ENCODE data around the gene C19orf12.

C19orf12 gene

DNA sequence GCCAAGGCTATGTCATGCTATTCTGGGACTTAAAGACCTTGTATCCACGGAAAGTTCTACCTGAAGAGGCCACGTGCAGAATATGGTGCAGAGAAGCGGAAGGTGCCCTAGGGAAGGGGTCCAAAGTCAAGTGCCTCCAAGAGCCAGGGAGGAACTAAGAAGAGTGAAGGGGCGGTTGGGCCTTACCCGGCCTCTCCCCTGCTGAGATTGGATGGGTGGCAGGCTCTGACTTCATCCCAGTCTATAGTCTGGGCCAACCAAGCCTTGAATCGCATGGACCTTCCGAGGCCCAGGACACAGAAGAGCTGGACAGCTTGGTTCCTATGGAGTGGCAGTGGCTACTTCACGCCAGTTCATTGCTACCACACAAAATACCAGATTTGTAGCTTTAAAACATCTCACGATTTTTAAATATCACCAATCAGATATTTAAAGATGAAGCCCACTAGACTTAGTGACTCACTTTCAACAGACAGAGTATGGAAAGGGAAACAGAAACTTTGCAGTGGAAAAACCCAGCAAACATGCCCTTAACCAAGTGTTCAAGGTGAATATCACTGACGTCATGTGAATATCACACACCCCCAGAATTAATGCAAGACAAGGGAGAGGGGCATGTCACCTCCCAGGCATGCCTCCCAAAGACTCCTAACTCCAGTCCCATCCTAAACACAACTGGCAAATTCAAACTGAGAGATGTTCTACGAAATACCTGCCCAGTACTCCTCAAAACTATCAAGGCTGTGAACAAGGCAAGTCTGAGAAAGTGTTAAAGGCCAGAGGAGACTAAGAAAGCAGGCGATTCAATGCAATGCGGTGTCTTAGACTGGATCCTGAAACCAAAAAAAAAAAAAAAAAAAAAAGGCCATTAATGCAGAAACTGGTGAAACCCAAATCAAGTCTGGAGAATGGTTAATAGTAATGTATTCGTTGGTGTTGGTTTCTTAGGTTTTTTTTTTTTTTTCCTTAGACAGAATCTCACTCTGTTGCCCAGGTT, 10.2 kb downstream of the C19orf12 start:
- TF ChIP-seq RARB (CRISPR knock-in tag; IDR thresholded peaks at IDR 0.05), result no peak
- no peak for ATAC-seq

DNA sequence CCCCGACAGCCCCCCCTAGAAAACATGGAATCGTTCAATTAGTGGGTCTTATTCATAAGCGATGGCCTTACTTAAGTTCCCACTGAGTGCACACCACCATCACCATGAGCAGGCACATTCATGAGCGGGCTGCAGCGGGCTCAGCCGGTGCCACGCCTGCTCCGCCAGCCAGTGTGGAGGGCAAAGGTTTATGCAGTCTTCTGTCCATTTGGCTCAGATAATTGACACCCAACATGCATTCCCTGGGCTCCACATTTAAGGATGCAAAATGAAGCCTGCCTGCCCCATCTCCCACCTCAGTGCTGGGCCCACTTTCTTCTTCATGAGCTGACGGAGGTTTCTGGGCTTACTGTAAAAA, 12.1 kb downstream of the C19orf12 start:
- no peak for ATAC-seq

DNA sequence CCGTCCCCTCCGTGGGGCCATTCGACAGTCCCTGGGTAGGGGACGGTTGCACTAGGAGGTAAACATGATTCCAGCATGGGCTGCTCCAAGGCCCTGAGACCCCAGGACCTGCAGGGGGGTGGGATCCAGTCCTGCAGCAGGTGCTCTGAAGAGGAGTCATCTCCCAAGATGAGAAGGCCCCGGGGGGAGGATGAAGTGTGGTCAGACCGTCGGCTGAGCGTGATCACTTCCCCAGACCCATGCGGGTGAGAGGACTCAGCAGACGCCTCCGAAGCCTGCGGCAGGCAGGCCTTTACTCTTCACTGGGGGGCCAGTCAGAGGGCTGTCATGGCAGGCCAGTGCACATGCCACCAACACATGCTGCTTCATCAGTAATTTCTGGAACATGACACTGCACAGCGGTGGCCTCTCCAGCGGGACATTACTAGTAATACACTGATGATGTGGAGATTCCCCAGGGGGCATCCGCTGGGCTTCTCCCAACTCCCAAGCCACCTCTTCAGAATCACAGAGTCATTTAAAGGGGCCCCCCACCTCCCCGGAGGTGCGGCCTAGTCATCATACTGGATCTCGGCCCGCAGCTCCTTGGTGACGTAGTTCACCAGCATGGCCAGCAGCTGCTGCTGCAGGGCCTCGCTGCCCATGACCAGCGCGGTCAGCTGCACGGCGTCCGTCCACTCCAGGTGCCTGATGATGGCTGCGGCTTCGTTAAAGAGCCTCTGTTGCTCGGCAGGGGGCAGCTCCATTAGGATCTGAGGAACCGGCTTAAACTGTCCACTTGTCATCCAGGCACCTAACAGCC, 12.7 kb downstream of the C19orf12 start:
- TF ChIP-seq TOX (CRISPR knock-in tag; IDR thresholded peaks at IDR 0.05; ENCODE audit: borderline replicate concordance) (no peak), PPARA (CRISPR knock-in tag; IDR thresholded peaks at IDR 0.05; ENCODE audit: borderline replicate concordance) (no peak), ZNF8 (CRISPR knock-in tag; IDR thresholded peaks at IDR 0.05) (no peak), CSDC2 (CRISPR knock-in tag; IDR thresholded peaks at IDR 0.05) (no peak), ZNF70 (CRISPR knock-in tag; IDR thresholded peaks at IDR 0.05) (no peak), RARB (CRISPR knock-in tag; IDR thresholded peaks at IDR 0.05) (no peak), ARNTL (CRISPR knock-in tag; IDR thresholded peaks at IDR 0.05; ENCODE audit: borderline replicate concordance, low read depth) (no peak), SNAI2 (CRISPR knock-in tag; IDR thresholded peaks at IDR 0.05) (no peak), ZC3H10 (CRISPR knock-in tag; IDR thresholded peaks at IDR 0.05) (no peak), ESRRG (CRISPR knock-in tag; IDR thresholded peaks at IDR 0.05) (no peak), BACH2 (CRISPR knock-in tag; IDR thresholded peaks at IDR 0.05; ENCODE audit: borderline replicate concordance) (no peak), OSR1 (CRISPR knock-in tag; IDR thresholded peaks at IDR 0.05) (no peak), ISL1 (CRISPR knock-in tag; IDR thresholded peaks at IDR 0.05) (no peak)
- TF ChIP-seq, protein P1, sequence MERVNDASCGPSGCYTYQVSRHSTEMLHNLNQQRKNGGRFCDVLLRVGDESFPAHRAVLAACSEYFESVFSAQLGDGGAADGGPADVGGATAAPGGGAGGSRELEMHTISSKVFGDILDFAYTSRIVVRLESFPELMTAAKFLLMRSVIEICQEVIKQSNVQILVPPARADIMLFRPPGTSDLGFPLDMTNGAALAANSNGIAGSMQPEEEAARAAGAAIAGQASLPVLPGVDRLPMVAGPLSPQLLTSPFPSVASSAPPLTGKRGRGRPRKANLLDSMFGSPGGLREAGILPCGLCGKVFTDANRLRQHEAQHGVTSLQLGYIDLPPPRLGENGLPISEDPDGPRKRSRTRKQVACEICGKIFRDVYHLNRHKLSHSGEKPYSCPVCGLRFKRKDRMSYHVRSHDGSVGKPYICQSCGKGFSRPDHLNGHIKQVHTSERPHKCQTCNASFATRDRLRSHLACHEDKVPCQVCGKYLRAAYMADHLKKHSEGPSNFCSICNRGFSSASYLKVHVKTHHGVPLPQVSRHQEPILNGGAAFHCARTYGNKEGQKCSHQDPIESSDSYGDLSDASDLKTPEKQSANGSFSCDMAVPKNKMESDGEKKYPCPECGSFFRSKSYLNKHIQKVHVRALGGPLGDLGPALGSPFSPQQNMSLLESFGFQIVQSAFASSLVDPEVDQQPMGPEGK (CRISPR knock-in tag; IDR thresholded peaks at IDR 0.05; ENCODE audit: borderline replicate concordance), result no peak
- TF ChIP-seq, protein P2, sequence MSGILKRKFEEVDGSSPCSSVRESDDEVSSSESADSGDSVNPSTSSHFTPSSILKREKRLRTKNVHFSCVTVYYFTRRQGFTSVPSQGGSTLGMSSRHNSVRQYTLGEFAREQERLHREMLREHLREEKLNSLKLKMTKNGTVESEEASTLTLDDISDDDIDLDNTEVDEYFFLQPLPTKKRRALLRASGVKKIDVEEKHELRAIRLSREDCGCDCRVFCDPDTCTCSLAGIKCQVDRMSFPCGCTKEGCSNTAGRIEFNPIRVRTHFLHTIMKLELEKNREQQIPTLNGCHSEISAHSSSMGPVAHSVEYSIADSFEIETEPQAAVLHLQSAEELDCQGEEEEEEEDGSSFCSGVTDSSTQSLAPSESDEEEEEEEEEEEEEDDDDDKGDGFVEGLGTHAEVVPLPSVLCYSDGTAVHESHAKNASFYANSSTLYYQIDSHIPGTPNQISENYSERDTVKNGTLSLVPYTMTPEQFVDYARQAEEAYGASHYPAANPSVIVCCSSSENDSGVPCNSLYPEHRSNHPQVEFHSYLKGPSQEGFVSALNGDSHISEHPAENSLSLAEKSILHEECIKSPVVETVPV (CRISPR knock-in tag; IDR thresholded peaks at IDR 0.05), result no peak
- ATAC-seq, result no peak

More for the DNA sequence above, 12.1 kb downstream of the C19orf12 start:
- TF ChIP-seq, protein P1 (CRISPR knock-in tag; IDR thresholded peaks at IDR 0.05; ENCODE audit: borderline replicate concordance), result no peak
- TF ChIP-seq BACH2 (CRISPR knock-in tag; IDR thresholded peaks at IDR 0.05; ENCODE audit: borderline replicate concordance) (no peak), ZNF70 (CRISPR knock-in tag; IDR thresholded peaks at IDR 0.05) (no peak), CSDC2 (CRISPR knock-in tag; IDR thresholded peaks at IDR 0.05) (no peak), RARB (CRISPR knock-in tag; IDR thresholded peaks at IDR 0.05) (no peak), OSR1 (CRISPR knock-in tag; IDR thresholded peaks at IDR 0.05) (no peak), ZC3H10 (CRISPR knock-in tag; IDR thresholded peaks at IDR 0.05) (no peak), PPARA (CRISPR knock-in tag; IDR thresholded peaks at IDR 0.05; ENCODE audit: borderline replicate concordance) (no peak), ARNTL (CRISPR knock-in tag; IDR thresholded peaks at IDR 0.05; ENCODE audit: borderline replicate concordance, low read depth) (no peak)

DNA sequence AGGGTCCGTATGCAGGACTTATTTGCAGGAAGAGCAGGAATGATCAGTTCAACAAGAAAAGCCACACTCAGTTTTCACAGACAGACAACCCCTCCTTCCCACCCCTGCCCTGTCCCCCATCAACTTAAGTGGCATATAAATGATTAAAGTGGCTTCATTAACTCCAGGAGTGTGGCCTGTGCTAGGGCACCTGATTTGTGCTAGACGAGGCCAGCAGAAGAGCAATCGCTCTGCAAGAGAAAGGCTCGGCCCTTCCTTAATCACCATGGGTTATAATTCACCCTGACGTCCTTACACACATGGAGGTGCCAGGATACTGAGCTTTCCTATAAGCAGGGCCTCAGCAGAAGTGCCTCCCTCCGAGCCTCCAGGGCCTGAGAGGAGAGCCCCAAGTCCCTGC, 14.6 kb downstream of the C19orf12 start:
- TF ChIP-seq TCF4 (CRISPR knock-in tag; IDR thresholded peaks at IDR 0.05; ENCODE audit: borderline replicate concordance) (no peak), ZC3H10 (CRISPR knock-in tag; IDR thresholded peaks at IDR 0.05) (no peak), PPARA (CRISPR knock-in tag; IDR thresholded peaks at IDR 0.05; ENCODE audit: borderline replicate concordance) (no peak), ZFP3 (CRISPR knock-in tag; IDR thresholded peaks at IDR 0.05) (no peak), SNAI2 (CRISPR knock-in tag; IDR thresholded peaks at IDR 0.05) (no peak), ESRRG (CRISPR knock-in tag; IDR thresholded peaks at IDR 0.05) (no peak), GLIS3 (CRISPR knock-in tag; IDR thresholded peaks at IDR 0.05) (no peak), BACH2 (CRISPR knock-in tag; IDR thresholded peaks at IDR 0.05; ENCODE audit: borderline replicate concordance) (no peak), ARNTL (CRISPR knock-in tag; IDR thresholded peaks at IDR 0.05; ENCODE audit: borderline replicate concordance, low read depth) (no peak), ZNF70 (CRISPR knock-in tag; IDR thresholded peaks at IDR 0.05) (no peak), ZNF8 (CRISPR knock-in tag; IDR thresholded peaks at IDR 0.05) (no peak), OSR1 (CRISPR knock-in tag; IDR thresholded peaks at IDR 0.05) (no peak)
- TF ChIP-seq, protein P3, sequence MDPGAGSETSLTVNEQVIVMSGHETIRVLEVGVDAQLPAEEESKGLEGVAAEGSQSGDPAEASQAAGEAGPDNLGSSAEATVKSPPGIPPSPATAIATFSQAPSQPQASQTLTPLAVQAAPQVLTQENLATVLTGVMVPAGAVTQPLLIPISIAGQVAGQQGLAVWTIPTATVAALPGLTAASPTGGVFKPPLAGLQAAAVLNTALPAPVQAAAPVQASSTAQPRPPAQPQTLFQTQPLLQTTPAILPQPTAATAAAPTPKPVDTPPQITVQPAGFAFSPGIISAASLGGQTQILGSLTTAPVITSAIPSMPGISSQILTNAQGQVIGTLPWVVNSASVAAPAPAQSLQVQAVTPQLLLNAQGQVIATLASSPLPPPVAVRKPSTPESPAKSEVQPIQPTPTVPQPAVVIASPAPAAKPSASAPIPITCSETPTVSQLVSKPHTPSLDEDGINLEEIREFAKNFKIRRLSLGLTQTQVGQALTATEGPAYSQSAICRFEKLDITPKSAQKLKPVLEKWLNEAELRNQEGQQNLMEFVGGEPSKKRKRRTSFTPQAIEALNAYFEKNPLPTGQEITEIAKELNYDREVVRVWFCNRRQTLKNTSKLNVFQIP (CRISPR knock-in tag; IDR thresholded peaks at IDR 0.05; ENCODE audit: borderline replicate concordance, low read depth), result no peak
- TF ChIP-seq, protein P1 (CRISPR knock-in tag; IDR thresholded peaks at IDR 0.05; ENCODE audit: borderline replicate concordance), result no peak
- ATAC-seq, result no peak

Measured in SK-N-SH treated with all-trans-retinoic acid at 6 μM for 48 hours (cell line).